ENCODE results near the gene TMEM190.

- no peak for TF ChIP-seq CTCF (IDR thresholded peaks at IDR 0.05)
- TF ChIP-seq POLR2A (IDR thresholded peaks at IDR 0.05): no peak
- TF ChIP-seq EP300 (IDR thresholded peaks at IDR 0.05): no peak
Observed at GRCh38 chr19:55391191-55391670, 14.6 kb downstream of the TMEM190 start.

All from tibial nerve (tissue), 4 donors.